HepG2 (cell line): Measurements from ENCODE around the gene OBP2A. TPM values are rescaled to one million over a fixed set of nuclear protein-coding genes. Genes with fewer than 3 reads are reported as not detected.

Source experiments
- ERF ChIP-seq: IDR thresholded peaks from 2 replicates; pipeline ENCODE4 v1.6.1; 2018; ENCODE audit warnings: missing biosample characterization, missing genetic modification reagents
- ETS1 ChIP-seq: sonication (generic); formaldehyde crosslinking; IDR thresholded peaks from 2 replicates; pipeline ENCODE4 v1.4.0; 2020; ENCODE audit warnings: missing genetic modification reagents
- GMEB1 ChIP-seq: sonication (generic); formaldehyde crosslinking; IDR thresholded peaks from 2 replicates; pipeline ENCODE4 v1.5.1; 2020; ENCODE audit warnings: missing genetic modification reagents, mild to moderate bottlenecking, borderline replicate concordance
- RBM39 ChIP-seq: fragments of 200-400 bp; formaldehyde crosslinking; IDR thresholded peaks from one replicate; pipeline ENCODE4 v1.6.1; 2018; ENCODE audit warnings: antibody characterized with exemption, mild to moderate bottlenecking, low read depth, low read length; ENCODE audit not compliant: poor library complexity, severe bottlenecking
- REXO4 ChIP-seq: sonication (generic); formaldehyde crosslinking; IDR thresholded peaks from 2 replicates; pipeline ENCODE4 v1.8.0; 2022; ENCODE audit warnings: missing genetic modification reagents, mild to moderate bottlenecking, borderline replicate concordance
- SATB2 ChIP-seq: sonication (generic); formaldehyde crosslinking; IDR thresholded peaks from 2 replicates; pipeline ENCODE4 v1.5.0; 2020; ENCODE audit warnings: missing genetic modification reagents
- SRSF4 ChIP-seq: fragments of 200-400 bp; formaldehyde crosslinking; IDR thresholded peaks from one replicate; pipeline ENCODE4 v1.6.1; 2018; ENCODE audit warnings: mild to moderate bottlenecking, low read depth, low read length, moderate library complexity; ENCODE audit not compliant: poor library complexity, severe bottlenecking
- ZBTB14 ChIP-seq: sonication (generic); formaldehyde crosslinking; IDR thresholded peaks from 2 replicates; pipeline ENCODE4 v1.4.0; 2020; ENCODE audit warnings: missing genetic modification reagents
- ZBTB38 ChIP-seq: sonication (generic); formaldehyde crosslinking; IDR thresholded peaks from 2 replicates; pipeline ENCODE4 v1.5.1; 2020; ENCODE audit warnings: mild to moderate bottlenecking, missing genetic modification reagents
- ZNF12 ChIP-seq: sonication (generic); formaldehyde crosslinking; IDR thresholded peaks from 2 replicates; pipeline ENCODE4 v1.5.0; 2020; ENCODE audit warnings: missing genetic modification reagents
- ZNF264 ChIP-seq: sonication (generic); formaldehyde crosslinking; IDR thresholded peaks from 2 replicates; pipeline ENCODE4 v1.4.0; 2020; ENCODE audit warnings: missing genetic modification reagents
- ZNF296 ChIP-seq: sonication (generic); formaldehyde crosslinking; conservative IDR thresholded peaks from 2 replicates; pipeline ENCODE4 v1.5.0; 2020; ENCODE audit warnings: mild to moderate bottlenecking, missing genetic modification reagents
- ZNF687 ChIP-seq: sonication (generic); formaldehyde crosslinking; IDR thresholded peaks from 2 replicates; pipeline ENCODE4 v1.5.1; 2020; ENCODE audit warnings: mild to moderate bottlenecking, missing genetic modification reagents, moderate library complexity
- ZNF724P ChIP-seq: sonication (generic); formaldehyde crosslinking; IDR thresholded peaks from 2 replicates; pipeline ENCODE4 v1.8.0; 2022; ENCODE audit warnings: missing genetic modification reagents, borderline replicate concordance
- ZNF83 ChIP-seq: sonication (generic); formaldehyde crosslinking; IDR thresholded peaks from 2 replicates; pipeline ENCODE4 v1.4.0; 2020; ENCODE audit warnings: missing genetic modification reagents, mild to moderate bottlenecking, borderline replicate concordance
- polyA plus RNA-seq, 8 experiments: library from polyadenylated mRNA; depleted of rRNA in 3 of 8; stranded (reverse) in 7 of 8; unstranded in 1 of 8; fragments of >200 nt; fragmentation: Illumina TruSeq in 4 of 8; extraction: Trizol in 4 of 8; gene quantifications; 2 replicates each; pipeline versions ENCODE4 v1.2.1 to v1.2.3, GENCODE V29; 2011 to 2016; ENCODE audit warnings: low read depth in 4 of 8, missing spikeins in 1 of 8, mixed read lengths in 1 of 8; ENCODE audit not compliant: insufficient read depth in 1 of 8
- total RNA-seq, 5 experiments: library from RNA; depleted of rRNA; stranded (reverse); fragments of >200 nt; fragmentation: Illumina TruSeq; extraction: Trizol; gene quantifications; 2 replicates each; pipeline ENCODE4 v1.2.3, GENCODE V29; 2016; ENCODE audit warnings: low read depth in 1 of 5

OBP2A gene
- total and polyA plus RNA-seq, 2 of the 13 experiments (the other 11 are each of a cell fraction or from before 2014, with no cell fraction given): 0.32 TPM; not detected in 1

- TF ChIP-seq ZNF687 (peak; percentile 78), ZBTB38 (CRISPR knock-in tag) (peak; percentile 86), SRSF4 (no peak), ETS1 (peak; percentile 81; the same call in 1 of the 2 replicates), ZNF296 (CRISPR knock-in tag) (0 out of 2 replicates have a peak, but pooled peaks have one; percentile 23), ZNF724P (CRISPR knock-in tag) (peak; percentile 20; the same call in 1 of the 2 replicates), GMEB1 (peak; percentile 61; the same call in 1 of the 2 replicates), ZNF83 (peak; percentile 58; the same call in 1 of the 2 replicates), SATB2 (no peak), ZNF264 (CRISPR knock-in tag) (peak; percentile 13; the same call in 1 of the 2 replicates), ZNF12 (no peak), REXO4 (CRISPR knock-in tag) (no peak), ERF (peak; percentile 59; the same call in 1 of the 2 replicates), RBM39 (peak; percentile 69), ZBTB14 (CRISPR knock-in tag) (peak; percentile 71)
Measured at GRCh38 chr9:135500525-135501260, 45.2 kb upstream of the OBP2A start, which contains the start of gene MRPS2 (continued).
